Measurements from ENCODE around the gene ZNF423. TPM values are rescaled to one million over a fixed set of nuclear protein-coding genes. Genes with fewer than 3 reads are reported as not detected.

The ZNF423 gene
- total RNA-seq, 1 donor from 2014 or later: 7.3 TPM

GRCh38 chr16:49850558-49851467 lies 5.1 kb downstream of the ZNF423 start:
- FAIRE-seq (no peak), DNase-seq (ENCODE audit: low spot score in 2 of 2) (no peak)

- DNase-seq (ENCODE audit: low spot score in 2 of 2): no peak
Observed at GRCh38 chr16:49849754-49850108, 6.2 kb downstream of the ZNF423 start.

GRCh38 chr16:49849037-49849753 lies 6.7 kb downstream of the ZNF423 start:
- DNase-seq (ENCODE audit: low spot score in 2 of 2) (no peak), FAIRE-seq (no peak)

More at GRCh38 chr16:49849754-49850108, 6.2 kb downstream of the ZNF423 start:
- FAIRE-seq: no peak

GRCh38 chr16:49848530-49848929 lies 7.4 kb downstream of the ZNF423 start:
- FAIRE-seq: no peak
- no peak for DNase-seq (ENCODE audit: low spot score in 2 of 2)

- FAIRE-seq (no peak), DNase-seq (ENCODE audit: low spot score in 2 of 2) (no peak)
Observed at GRCh38 chr16:49846800-49847199, 9.1 kb downstream of the ZNF423 start.

- DNase-seq (ENCODE audit: low spot score in 2 of 2): no peak
- FAIRE-seq: no peak
Observed at GRCh38 chr16:49844359-49844758, 11.6 kb downstream of the ZNF423 start.

- DNase-seq (ENCODE audit: low spot score in 2 of 2) (no peak), FAIRE-seq (no peak)
Observed at GRCh38 chr16:49843758-49844157, 12.2 kb downstream of the ZNF423 start.

GRCh38 chr16:49842972-49843371 lies 12.9 kb downstream of the ZNF423 start:
- FAIRE-seq (no peak), DNase-seq (ENCODE audit: low spot score in 2 of 2) (no peak)

- DNase-seq (ENCODE audit: low spot score in 2 of 2) (peak in 1 of 2 donors; percentile 41), FAIRE-seq (no peak)
Observed at GRCh38 chr16:49839017-49839825, 16.7 kb downstream of the ZNF423 start.

GRCh38 chr16:49838441-49839016 lies 17.4 kb downstream of the ZNF423 start:
- FAIRE-seq: no peak

GRCh38 chr16:49837688-49838410 lies 18.1 kb downstream of the ZNF423 start:
- FAIRE-seq: no peak

More at GRCh38 chr16:49838441-49839016, 17.4 kb downstream of the ZNF423 start:
- DNase-seq (ENCODE audit: low spot score in 2 of 2): peak in 1 of 2 donors; percentile 51

GRCh38 chr16:49836668-49837067 lies 19.2 kb downstream of the ZNF423 start:
- no peak for FAIRE-seq
- DNase-seq (ENCODE audit: low spot score in 2 of 2): no peak

More at GRCh38 chr16:49837688-49838410, 18.1 kb downstream of the ZNF423 start:
- no peak for DNase-seq (ENCODE audit: low spot score in 2 of 2)

GRCh38 chr16:49836218-49836617 lies 19.7 kb downstream of the ZNF423 start:
- FAIRE-seq: no peak
- DNase-seq (ENCODE audit: low spot score in 2 of 2): no peak

GRCh38 chr16:49835161-49835777 lies 20.6 kb downstream of the ZNF423 start:
- FAIRE-seq (no peak), DNase-seq (ENCODE audit: low spot score in 2 of 2) (no peak)

GRCh38 chr16:49834531-49835151 lies 21.3 kb downstream of the ZNF423 start:
- no peak for FAIRE-seq

GRCh38 chr16:49833796-49834530 lies 21.9 kb downstream of the ZNF423 start:
- no peak for FAIRE-seq

More at GRCh38 chr16:49834531-49835151, 21.3 kb downstream of the ZNF423 start:
- DNase-seq (ENCODE audit: low spot score in 2 of 2): peak; percentile 59 to 76

GRCh38 chr16:49833085-49833484 lies 22.8 kb downstream of the ZNF423 start:
- FAIRE-seq (no peak), DNase-seq (ENCODE audit: low spot score in 2 of 2) (peak in 1 of 2 donors; percentile 34)

More at GRCh38 chr16:49833796-49834530, 21.9 kb downstream of the ZNF423 start:
- DNase-seq (ENCODE audit: low spot score in 2 of 2): no peak

GRCh38 chr16:49832177-49832576 lies 23.7 kb downstream of the ZNF423 start:
- DNase-seq (ENCODE audit: low spot score in 2 of 2) (no peak), FAIRE-seq (no peak)
